SK-N-SH (cell line): ENCODE data around the gene CC2D2B.
"Not testable (repeated sequence)": the region's sequence is repeated elsewhere in the genome, so short reads cannot be mapped to it uniquely, and the experiment has no call there.

ENCODE experiments used
- ELF1 ChIP-seq: IDR thresholded peaks from 2 replicates; pipeline ENCODE4 v1.4.0; 2012
- FOXM1 ChIP-seq: IDR thresholded peaks from 2 replicates; pipeline ENCODE4 v1.4.0; 2012; ENCODE audit warnings: low read depth, mild to moderate bottlenecking
- NFIC ChIP-seq: IDR thresholded peaks from 2 replicates; pipeline ENCODE4 v1.4.0; 2012; ENCODE audit warnings: borderline replicate concordance
- TF ChIP-seq, protein P1 (sequence below): fragments of 200-600 bp; sonication (generic); IDR thresholded peaks from 2 replicates; pipeline ENCODE4 v1.6.1; 2017; ENCODE audit warnings: antibody characterized with exemption, mild to moderate bottlenecking, moderate library complexity

DNA sequence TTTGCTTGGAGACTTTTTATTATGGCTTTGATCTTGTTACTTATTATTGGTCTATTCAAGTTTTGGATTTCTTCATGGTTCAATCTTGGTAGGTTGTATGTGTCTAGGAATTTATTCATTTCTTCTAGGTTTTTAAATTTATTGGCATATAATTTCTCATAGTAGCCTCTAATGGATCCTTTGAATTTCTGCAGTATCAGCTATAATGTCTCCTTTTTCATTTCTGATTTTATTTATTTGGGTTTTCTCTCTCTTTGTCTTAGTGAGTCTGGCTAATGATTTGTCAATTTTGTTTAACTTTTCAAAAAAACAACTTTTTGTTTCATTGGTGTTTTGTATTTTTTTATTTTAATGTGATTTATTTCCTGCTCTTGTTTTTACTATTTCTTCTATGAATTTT lies 8.3 kb downstream of the CC2D2B start:
- TF ChIP-seq, protein P1, sequence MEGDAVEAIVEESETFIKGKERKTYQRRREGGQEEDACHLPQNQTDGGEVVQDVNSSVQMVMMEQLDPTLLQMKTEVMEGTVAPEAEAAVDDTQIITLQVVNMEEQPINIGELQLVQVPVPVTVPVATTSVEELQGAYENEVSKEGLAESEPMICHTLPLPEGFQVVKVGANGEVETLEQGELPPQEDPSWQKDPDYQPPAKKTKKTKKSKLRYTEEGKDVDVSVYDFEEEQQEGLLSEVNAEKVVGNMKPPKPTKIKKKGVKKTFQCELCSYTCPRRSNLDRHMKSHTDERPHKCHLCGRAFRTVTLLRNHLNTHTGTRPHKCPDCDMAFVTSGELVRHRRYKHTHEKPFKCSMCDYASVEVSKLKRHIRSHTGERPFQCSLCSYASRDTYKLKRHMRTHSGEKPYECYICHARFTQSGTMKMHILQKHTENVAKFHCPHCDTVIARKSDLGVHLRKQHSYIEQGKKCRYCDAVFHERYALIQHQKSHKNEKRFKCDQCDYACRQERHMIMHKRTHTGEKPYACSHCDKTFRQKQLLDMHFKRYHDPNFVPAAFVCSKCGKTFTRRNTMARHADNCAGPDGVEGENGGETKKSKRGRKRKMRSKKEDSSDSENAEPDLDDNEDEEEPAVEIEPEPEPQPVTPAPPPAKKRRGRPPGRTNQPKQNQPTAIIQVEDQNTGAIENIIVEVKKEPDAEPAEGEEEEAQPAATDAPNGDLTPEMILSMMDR = not testable (repeated sequence)
- TF ChIP-seq ELF1, NFIC, FOXM1: not testable (repeated sequence)
